Measurements from ENCODE around the gene MCCC2.
"Not testable (repeated sequence)": the region's sequence is repeated elsewhere in the genome, so short reads cannot be mapped to it uniquely, and the experiment has no call there.

Gene MCCC2

DNA sequence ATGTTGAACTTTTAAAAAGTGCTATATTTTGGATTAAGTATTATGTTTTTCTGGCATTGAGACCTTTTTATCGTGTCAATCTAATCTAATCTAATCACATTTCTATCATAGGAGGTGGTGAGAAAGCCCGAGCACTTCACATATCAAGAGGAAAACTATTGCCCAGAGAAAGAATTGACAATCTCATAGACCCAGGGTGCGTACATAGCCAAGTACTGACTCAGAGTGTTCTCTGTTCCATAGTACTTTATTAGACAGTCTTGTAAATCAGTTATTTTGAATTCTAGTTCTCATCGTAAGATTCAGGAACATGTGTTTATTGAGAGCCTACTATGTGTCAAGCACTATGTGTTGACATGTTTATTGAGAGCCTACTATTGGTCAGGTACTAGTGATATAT lies 9.0 kb downstream of the MCCC2 start:
- no peak overlapping the region for H3K27ac ChIP-seq
- H3K36me3 ChIP-seq = peaks cover 31 to 59% (median 41%) of the 10 kb centered on the region in 3 donors
- no peaks in the 10 kb centered on the region for H3K27me3 ChIP-seq
- H3K9me3 ChIP-seq = no peaks in the 10 kb centered on the region
- DNase-seq = no peak
- no peak overlapping the region for H3K4me3 ChIP-seq
- intact Hi-C loops (cut with DNase I; ENCODE audit: low total_unique reads) = no loop called here
- TF ChIP-seq, protein P1, sequence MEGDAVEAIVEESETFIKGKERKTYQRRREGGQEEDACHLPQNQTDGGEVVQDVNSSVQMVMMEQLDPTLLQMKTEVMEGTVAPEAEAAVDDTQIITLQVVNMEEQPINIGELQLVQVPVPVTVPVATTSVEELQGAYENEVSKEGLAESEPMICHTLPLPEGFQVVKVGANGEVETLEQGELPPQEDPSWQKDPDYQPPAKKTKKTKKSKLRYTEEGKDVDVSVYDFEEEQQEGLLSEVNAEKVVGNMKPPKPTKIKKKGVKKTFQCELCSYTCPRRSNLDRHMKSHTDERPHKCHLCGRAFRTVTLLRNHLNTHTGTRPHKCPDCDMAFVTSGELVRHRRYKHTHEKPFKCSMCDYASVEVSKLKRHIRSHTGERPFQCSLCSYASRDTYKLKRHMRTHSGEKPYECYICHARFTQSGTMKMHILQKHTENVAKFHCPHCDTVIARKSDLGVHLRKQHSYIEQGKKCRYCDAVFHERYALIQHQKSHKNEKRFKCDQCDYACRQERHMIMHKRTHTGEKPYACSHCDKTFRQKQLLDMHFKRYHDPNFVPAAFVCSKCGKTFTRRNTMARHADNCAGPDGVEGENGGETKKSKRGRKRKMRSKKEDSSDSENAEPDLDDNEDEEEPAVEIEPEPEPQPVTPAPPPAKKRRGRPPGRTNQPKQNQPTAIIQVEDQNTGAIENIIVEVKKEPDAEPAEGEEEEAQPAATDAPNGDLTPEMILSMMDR (IDR thresholded peaks at IDR 0.05) = no peak
- H3K4me1 ChIP-seq = peaks cover 0 to 11% (median 10%) of the 10 kb centered on the region in 4 donors

DNA sequence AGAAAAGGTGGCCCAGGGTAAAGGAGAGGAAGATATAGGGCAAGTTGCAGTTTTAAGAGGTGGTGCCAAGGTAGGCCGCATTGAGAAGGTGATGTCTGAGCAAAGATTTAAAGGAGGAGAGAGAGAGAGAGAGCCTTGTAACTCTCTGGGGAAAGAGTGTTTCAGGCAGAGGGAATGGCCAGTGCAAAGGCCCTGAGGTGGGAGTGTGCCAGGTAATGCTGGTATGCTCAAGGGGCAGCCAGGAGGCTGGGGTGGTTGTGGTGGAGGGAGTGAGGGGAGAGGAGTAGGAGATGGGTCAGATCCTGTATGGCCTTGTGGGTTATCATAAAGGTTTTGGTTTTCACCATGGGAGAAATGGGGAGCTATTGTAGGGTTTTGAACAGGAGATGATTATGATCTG lies 9.9 kb downstream of the MCCC2 start:
- peaks cover 31 to 59% (median 41%) of the 10 kb centered on the region in 3 donors for H3K36me3 ChIP-seq

DNA sequence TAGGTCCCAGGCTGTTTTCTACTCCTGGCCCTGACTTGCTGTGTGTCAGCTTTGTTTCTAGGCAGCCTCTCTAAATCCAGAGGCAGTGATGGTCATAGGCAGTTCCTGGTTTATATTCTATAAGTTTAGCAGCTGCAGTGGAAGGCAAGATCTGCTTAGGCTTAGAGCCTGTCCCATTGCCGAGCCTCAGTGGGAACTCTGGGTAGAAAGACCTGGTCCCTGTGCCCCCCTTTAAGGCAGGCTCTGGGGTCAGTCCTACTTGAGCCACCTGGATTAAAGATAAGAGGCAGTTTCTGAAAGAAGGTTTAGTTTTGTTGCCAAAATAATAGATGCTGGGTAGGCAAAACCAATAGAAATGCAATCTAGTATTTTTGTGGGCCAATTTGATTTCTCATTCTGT lies 13.6 kb downstream of the MCCC2 start:
- Histone ChIP-seq H3K4me1 (peaks cover 0 to 14% (median 12%) of the 10 kb centered on the region in 4 donors), H3K9me3 (no peaks in the 10 kb centered on the region), H3K4me3 (no peak overlapping the region), H3K27me3 (no peaks in the 10 kb centered on the region), H3K27ac (peak overlapping the region; percentile 54 to 55), H3K36me3 (peaks cover 36 to 72% (median 57%) of the 10 kb centered on the region in 3 donors)
- no peak for DNase-seq
- intact Hi-C loops (cut with DNase I; ENCODE audit: low total_unique reads) = no loop called here
- TF ChIP-seq, protein P1 (IDR thresholded peaks at IDR 0.05) = no peak

More for the DNA sequence above, 9.9 kb downstream of the MCCC2 start:
- no peak for DNase-seq
- no peak overlapping the region for H3K27ac ChIP-seq
- intact Hi-C loops (cut with DNase I; ENCODE audit: low total_unique reads) = no loop called here
- no peak overlapping the region for H3K4me3 ChIP-seq
- H3K27me3 ChIP-seq = no peaks in the 10 kb centered on the region
- peaks cover 0 to 16% (median 14%) of the 10 kb centered on the region in 4 donors for H3K4me1 ChIP-seq
- no peaks in the 10 kb centered on the region for H3K9me3 ChIP-seq
- TF ChIP-seq, protein P1 (IDR thresholded peaks at IDR 0.05) = no peak

DNA sequence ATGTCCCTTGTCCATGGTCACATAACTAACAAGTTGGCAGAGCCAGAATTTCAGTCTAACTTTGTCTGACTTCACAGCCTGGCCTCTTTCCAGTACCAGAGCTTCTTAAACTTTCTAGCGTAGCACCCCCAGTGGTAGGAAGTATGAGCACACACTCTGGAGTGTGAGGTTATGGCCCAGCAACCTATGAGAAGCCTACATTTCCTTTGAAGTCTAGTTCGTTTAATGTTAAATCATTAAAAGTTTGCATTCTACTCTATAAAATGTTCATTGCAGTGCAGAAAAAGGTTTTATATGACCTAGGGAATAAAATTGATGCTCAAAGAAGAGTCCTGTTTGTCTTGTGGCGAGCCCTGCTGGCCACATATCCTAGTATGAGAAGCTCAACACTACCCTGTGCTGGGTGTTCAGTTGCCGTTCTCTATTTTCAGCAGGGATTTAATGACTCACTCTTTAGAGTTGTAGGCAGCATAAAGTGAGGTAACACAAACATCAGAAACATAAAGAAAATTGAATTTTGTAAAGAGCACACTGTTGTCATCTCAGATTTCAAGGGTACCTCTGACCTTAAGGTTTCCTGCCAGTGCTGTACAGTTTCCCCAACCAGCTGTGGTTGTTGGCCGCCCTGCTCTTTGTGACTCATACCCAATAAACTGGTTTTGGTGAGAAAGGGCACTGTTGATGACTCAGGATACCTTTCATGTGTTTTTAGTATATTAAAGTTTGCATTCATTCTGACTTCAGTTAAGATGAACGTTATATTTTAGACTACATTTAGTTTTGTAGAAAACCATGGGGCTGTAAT lies 14.3 kb downstream of the MCCC2 start:
- Histone ChIP-seq H3K27ac (peak overlapping the region; percentile 54 to 55), H3K36me3 (peaks cover 36 to 68% (median 53%) of the 10 kb centered on the region in 3 donors), H3K27me3 (no peaks in the 10 kb centered on the region), H3K4me1 (peaks cover 0 to 14% (median 12%) of the 10 kb centered on the region in 4 donors), H3K4me3 (no peak overlapping the region), H3K9me3 (no peaks in the 10 kb centered on the region)
- intact Hi-C loops (cut with DNase I; ENCODE audit: low total_unique reads) = no loop called here
- peak; percentile 51 to 74 for DNase-seq
- TF ChIP-seq, protein P1 (IDR thresholded peaks at IDR 0.05) = peak; percentile 52 to 57

DNA sequence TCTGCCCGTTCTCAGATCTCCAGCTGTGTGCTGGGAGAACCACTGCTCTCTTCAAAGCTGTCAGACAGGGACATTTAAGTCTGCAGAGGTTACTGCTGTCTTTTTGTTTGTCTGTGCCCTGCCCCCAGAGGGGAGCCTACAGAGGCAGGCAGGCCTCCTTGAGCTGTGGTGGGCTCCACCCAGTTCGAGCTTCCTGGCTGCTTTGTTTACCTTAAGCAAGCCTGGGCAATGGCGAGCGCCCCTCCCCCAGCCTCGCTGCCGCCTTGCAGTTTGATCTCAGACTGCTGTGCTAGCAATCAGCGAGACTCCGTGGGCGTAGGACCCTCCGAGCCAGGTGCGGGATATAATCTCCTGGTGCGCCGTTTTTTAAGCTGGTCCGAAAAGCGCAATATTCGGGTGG lies 22.8 kb downstream of the MCCC2 start:
- H3K9me3 ChIP-seq; H3K27me3 ChIP-seq; H3K27ac ChIP-seq; DNase-seq; H3K4me3 ChIP-seq; H3K4me1 ChIP-seq; intact Hi-C loops (cut with DNase I; ENCODE audit: low total_unique reads): not testable (repeated sequence)
- peaks cover 17 to 53% (median 27%) of the 10 kb centered on the region in 3 donors for H3K36me3 ChIP-seq

DNA sequence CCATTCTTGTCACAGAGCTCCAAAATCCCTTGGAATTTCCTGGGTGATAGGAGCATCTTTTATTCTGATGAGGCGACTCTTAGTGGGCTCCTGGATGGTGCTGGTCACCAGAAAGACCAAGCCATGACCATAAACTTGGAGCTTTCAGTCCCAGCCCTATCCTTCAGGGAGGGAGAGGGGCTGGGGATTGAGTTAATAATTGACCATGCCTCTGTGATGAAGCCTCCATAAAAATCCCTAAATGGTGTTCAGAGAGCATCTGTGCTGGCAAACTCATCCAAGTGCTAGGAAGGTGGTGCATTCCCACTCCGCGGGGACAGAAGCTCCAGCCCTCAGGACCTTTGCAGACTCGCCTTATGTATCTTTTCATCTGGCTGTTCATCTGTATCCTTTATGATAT lies 28.7 kb downstream of the MCCC2 start:
- DNase-seq = no peak
- Histone ChIP-seq H3K4me3 (no peak overlapping the region), H3K36me3 (peaks cover 30 to 87% (median 43%) of the 10 kb centered on the region in 3 donors), H3K27me3 (no peaks in the 10 kb centered on the region), H3K27ac (no peak overlapping the region), H3K4me1 (no peaks in the 10 kb centered on the region), H3K9me3 (no peaks in the 10 kb centered on the region)
- TF ChIP-seq, protein P1 (IDR thresholded peaks at IDR 0.05) = no peak
- intact Hi-C loops (cut with DNase I; ENCODE audit: low total_unique reads) = no loop called here
